ENCODE data around the gene ROR2.

- TF ChIP-seq CTCF (IDR thresholded peaks at IDR 0.05; ENCODE audit: insufficient read depth, low read length, poor library complexity, severe bottlenecking) (no peak), EZH2phosphoT487 (conservative IDR thresholded peaks at IDR 0.05; ENCODE audit: low read length) (no peak)
Measured at GRCh38 chr9:91945277-91946085, 4.5 kb downstream of the ROR2 start.
